K562 (cell line): ENCODE data around the gene NPFFR1. TPM values are rescaled to one million over a fixed set of nuclear protein-coding genes. Genes with fewer than 3 reads are reported as not detected.

Experiments used
- ARID1B ChIP-seq: fragments of 450-650 bp; IDR thresholded peaks from 2 replicates; pipeline ENCODE4 v1.6.1; 2016; ENCODE audit warnings: antibody characterized with exemption, mild to moderate bottlenecking, inconsistent platforms
- BCOR ChIP-seq: fragments of 450-650 bp; IDR thresholded peaks from 2 replicates; pipeline ENCODE4 v1.6.1; 2016
- CEBPB ChIP-seq: fragments of 450-650 bp; IDR thresholded peaks from 2 replicates; pipeline ENCODE4 v1.6.1; 2016; ENCODE audit warnings: missing genetic modification characterization, missing compliant biosample characterization
- CHCHD3 ChIP-seq: fragments of 250-450 bp; sonication (Bioruptor Pico); IDR thresholded peaks from 2 replicates; pipeline ENCODE4 v2.1.2; 2022; ENCODE audit warnings: mild to moderate bottlenecking
- CREBBP ChIP-seq: IDR thresholded peaks from one replicate; pipeline ENCODE4 v1.6.1; 2012; ENCODE audit warnings: low read depth, mild to moderate bottlenecking, control low read depth, inconsistent platforms, low read length
- GABPA ChIP-seq: fragments of 200-800 bp; sonication (Bioruptor generic); conservative IDR thresholded peaks from 2 replicates; pipeline ENCODE4 v1.6.1; 2016; ENCODE audit warnings: low read depth, missing genetic modification characterization, missing compliant biosample characterization
- ILK ChIP-seq: fragments of 450-650 bp; IDR thresholded peaks from 2 replicates; pipeline ENCODE4 v1.6.1; 2016; ENCODE audit warnings: missing genetic modification characterization, low read depth, mild to moderate bottlenecking, missing compliant biosample characterization, moderate library complexity, borderline replicate concordance
- MCM7 ChIP-seq, 2 experiments: fragments of 450-650 bp; IDR thresholded peaks; 2 replicates each; pipeline ENCODE4 v1.6.1; 2016 to 2018
- SMAD4 ChIP-seq: fragments of 250-450 bp; sonication (Bioruptor Pico); conservative IDR thresholded peaks from 2 replicates; pipeline ENCODE4 v1.8.0; 2021; ENCODE audit warnings: inconsistent platforms, mild to moderate bottlenecking, moderate library complexity
- SMARCA4 ChIP-seq: fragments of 450-650 bp; IDR thresholded peaks from 2 replicates; pipeline ENCODE4 v1.6.1; 2016
- ZBTB40 ChIP-seq, 2 experiments: fragments of 450-650 bp in 1 of 2; sonication (generic) in 1 of 2; formaldehyde crosslinking in 1 of 2; IDR thresholded peaks; 2 replicates each; pipeline versions ENCODE4 v1.7.1 to v1.9.0; 2016 to 2022; ENCODE audit warnings: inconsistent platforms in 1 of 2, mild to moderate bottlenecking in 1 of 2, missing genetic modification reagents in 1 of 2
- ZNF133 ChIP-seq: fragments of 250-450 bp; sonication (Bioruptor Pico); IDR thresholded peaks from 2 replicates; pipeline ENCODE4 v1.4.0; 2020; ENCODE audit warnings: mild to moderate bottlenecking
- ZNF57 ChIP-seq: fragments of 450-650 bp; formaldehyde crosslinking; IDR thresholded peaks from 2 replicates; pipeline ENCODE4 v1.4.0; 2020; ENCODE audit warnings: mild to moderate bottlenecking, moderate library complexity
- polyA plus RNA-seq, 8 experiments: library from polyadenylated mRNA; depleted of rRNA in 4 of 8; stranded (reverse) in 5 of 8; unstranded in 3 of 8; fragments of >200 nt; fragmentation: Nextera tagmentation in 2 of 8; fragmentation: Illumina TruSeq in 1 of 8; extraction: Ambion mirVana in 2 of 8; extraction: Trizol in 1 of 8; gene quantifications; 2 replicates each; pipeline versions ENCODE4 v1.2.1 to v1.2.3, GENCODE V29; 2011 to 2014; ENCODE audit warnings: inconsistent platforms in 1 of 8, missing spikeins in 1 of 8
- total RNA-seq, 7 experiments: library from RNA; depleted of rRNA in 6 of 7; stranded (reverse); fragments of >200 nt in 6 of 7; fragmentation: Illumina TruSeq in 2 of 7; extraction: Trizol in 2 of 7; gene quantifications; 2 replicates each; pipeline versions ENCODE4 v1.2.1 to v1.2.3, GENCODE V29; 2011 to 2021; ENCODE audit warnings: low replicate concordance in 1 of 7
- TF ChIP-seq, protein P1 (sequence below), 3 experiments: IDR thresholded peaks in 2 of 3; conservative IDR thresholded peaks in 1 of 3; 2 replicates each; pipeline ENCODE4 v1.5.1; 2011 to 2012; ENCODE audit warnings: low read length in 3 of 3, mild to moderate bottlenecking in 3 of 3, control low read depth in 2 of 3, improper control_type of control experiment in 1 of 3, inconsistent platforms in 1 of 3, low read depth in 1 of 3, mixed read lengths in 1 of 3, moderate library complexity in 1 of 3; ENCODE audit not compliant: insufficient read depth in 2 of 3

The NPFFR1 gene
- total and polyA plus RNA-seq, 9 of the 15 experiments (the other 6 are each of a cell fraction or from before 2014, with no cell fraction given) = under 0.01 TPM; not detected in 8

GRCh38 chr10:70267161-70267933 is 16.5 kb downstream of the NPFFR1 start (continued):
- TF ChIP-seq, protein P1, sequence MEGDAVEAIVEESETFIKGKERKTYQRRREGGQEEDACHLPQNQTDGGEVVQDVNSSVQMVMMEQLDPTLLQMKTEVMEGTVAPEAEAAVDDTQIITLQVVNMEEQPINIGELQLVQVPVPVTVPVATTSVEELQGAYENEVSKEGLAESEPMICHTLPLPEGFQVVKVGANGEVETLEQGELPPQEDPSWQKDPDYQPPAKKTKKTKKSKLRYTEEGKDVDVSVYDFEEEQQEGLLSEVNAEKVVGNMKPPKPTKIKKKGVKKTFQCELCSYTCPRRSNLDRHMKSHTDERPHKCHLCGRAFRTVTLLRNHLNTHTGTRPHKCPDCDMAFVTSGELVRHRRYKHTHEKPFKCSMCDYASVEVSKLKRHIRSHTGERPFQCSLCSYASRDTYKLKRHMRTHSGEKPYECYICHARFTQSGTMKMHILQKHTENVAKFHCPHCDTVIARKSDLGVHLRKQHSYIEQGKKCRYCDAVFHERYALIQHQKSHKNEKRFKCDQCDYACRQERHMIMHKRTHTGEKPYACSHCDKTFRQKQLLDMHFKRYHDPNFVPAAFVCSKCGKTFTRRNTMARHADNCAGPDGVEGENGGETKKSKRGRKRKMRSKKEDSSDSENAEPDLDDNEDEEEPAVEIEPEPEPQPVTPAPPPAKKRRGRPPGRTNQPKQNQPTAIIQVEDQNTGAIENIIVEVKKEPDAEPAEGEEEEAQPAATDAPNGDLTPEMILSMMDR (IDR thresholded peaks at IDR 0.05 in 2 of 3, conservative IDR thresholded peaks at IDR 0.05 in 1 of 3; ENCODE audit: insufficient read depth in 2 of 3, low read depth in 1 of 3, low read length in 3 of 3) = peak; percentile 41 to 70 (median 52); a peak in 5 of 6 replicates
- TF ChIP-seq ZNF57 (CRISPR knock-in tag) = no peak
- no peak for TF ChIP-seq ZBTB40 (IDR thresholded peaks at IDR 0.05)
- TF ChIP-seq ZBTB40 (CRISPR knock-in tag; IDR thresholded peaks at IDR 0.05) = no peak
- no peak for TF ChIP-seq MCM7 (IDR thresholded peaks at IDR 0.05)
- TF ChIP-seq CREBBP = no peak
- peak; percentile 29; the same call in 1 of the 2 replicates for TF ChIP-seq SMARCA4
- TF ChIP-seq GABPA (tag) = 0 out of 2 replicates have a peak, but pooled peaks have one; percentile 23
- peak; percentile 34; the same call in 1 of the 2 replicates for TF ChIP-seq ARID1B
- no peak for TF ChIP-seq CHCHD3 (CRISPR knock-in tag)
- TF ChIP-seq ILK (tag) = no peak
- no peak for TF ChIP-seq ZNF133 (CRISPR knock-in tag)
- TF ChIP-seq CEBPB (tag) = no peak
- no peak for TF ChIP-seq BCOR
- no peak for TF ChIP-seq SMAD4 (CRISPR knock-in tag)
